Heart left ventricle (tissue), 16 donors: ENCODE data around the gene ZNF346. TPM values are rescaled to one million over a fixed set of nuclear protein-coding genes. Genes with fewer than 3 reads are reported as not detected.

ENCODE experiments used
- ATAC-seq, 4 donors: fragments of 200-7000 bp; cut with Tn5 transposase; one replicate each; pipeline ENCODE4 v1.9.1; 2020 to 2022; ENCODE audit warnings: moderate library complexity in 4 of 4, mild to moderate bottlenecking in 3 of 4, moderate number of reproducible peaks in 1 of 4
- DNase-seq, 5 donors: peaks; one replicate each; pipeline ENCODE4 v3.0.0-alpha.2; 2020
- H3K27ac ChIP-seq, 12 donors: fragments of 200-600 bp; sonication (generic) in 4 of 12; one replicate each; pipeline versions ENCODE4 v1.5.0 to v1.8.0; 2016 to 2022; ENCODE audit warnings: mild to moderate bottlenecking in 2 of 12
- H3K27me3 ChIP-seq, 9 donors: fragments of 200-600 bp; sonication (generic) in 2 of 9; one replicate each; pipeline versions ENCODE4 v1.5.1 to v1.8.0; 2016 to 2022; ENCODE audit warnings: mild to moderate bottlenecking in 3 of 9
- H3K36me3 ChIP-seq, 9 donors: fragments of 200-600 bp; sonication (generic) in 2 of 9; one replicate each; pipeline versions ENCODE4 v1.5.0 to v1.8.0; 2018 to 2022; ENCODE audit warnings: mild to moderate bottlenecking in 2 of 9
- H3K4me1 ChIP-seq, 12 donors: fragments of 200-600 bp; sonication (generic) in 4 of 12; one replicate each; pipeline versions ENCODE4 v1.5.0 to v1.8.0; 2016 to 2022; ENCODE audit warnings: mild to moderate bottlenecking in 3 of 12
- H3K4me3 ChIP-seq, 12 donors: fragments of 200-600 bp; sonication (generic) in 4 of 12; one replicate each; pipeline versions ENCODE4 v1.5.0 to v1.8.0; 2017 to 2022; ENCODE audit warnings: mild to moderate bottlenecking in 9 of 12, moderate library complexity in 4 of 12
- H3K9me3 ChIP-seq, 12 donors: fragments of 200-600 bp; sonication (generic) in 4 of 12; one replicate each; pipeline versions ENCODE4 v1.5.0 to v1.8.0; 2016 to 2022; ENCODE audit warnings: mild to moderate bottlenecking in 1 of 12
- POLR2A ChIP-seq, 2 donors: fragments of 450-650 bp; IDR thresholded peaks; one replicate each; pipeline ENCODE4 v1.6.1; 2017; ENCODE audit warnings: antibody characterized with exemption in 2 of 2, mild to moderate bottlenecking in 2 of 2, moderate library complexity in 2 of 2
- WGBS, 4 donors: extraction: QIAGEN DNeasy Blood & Tissue Kit in 2 of 4; methylation state at CpG; one replicate each; pipeline versions ENCODE4 v1.1.5 to v1.1.7; 2013 to 2018; 5-methylcytosine and 5-hydroxymethylcytosine counted together
- intact Hi-C, 10 donors: fragments of 100-400 bp; cut with DNase I; formaldehyde crosslinking; loops; one replicate each; pipeline versions ENCODE4 v1.11.1 to v1.14.2; 2022
- polyA plus RNA-seq, 2 donors: library from polyadenylated mRNA; stranded (reverse); fragments of 200-250 nt; gene quantifications; one replicate each; pipeline ENCODE4 v1.2.3, GENCODE V29; 2013
- total RNA-seq, 9 donors: library from RNA; depleted of rRNA in 2 of 9; stranded (reverse); fragments of >200 nt in 2 of 9; fragmentation: NEBNext Ultra II Directional in 3 of 9; extraction: Animal tissue kit (Norgen Biotek cat#: 25700) in 3 of 9; gene quantifications; one replicate each; pipeline versions ENCODE4 v1.1.0 to v1.2.4, GENCODE V29; 2016 to 2023
- TF ChIP-seq, protein P1 (sequence below), 12 donors: fragments of 200-600 bp; sonication (generic) in 4 of 12; IDR thresholded peaks; one replicate each; pipeline versions ENCODE4 v1.5.0 to v1.8.0; 2018 to 2022; ENCODE audit warnings: antibody characterized with exemption in 12 of 12, mild to moderate bottlenecking in 5 of 12
- donor health status: ischemic (EF 13 %, LVEDD 7.1; RV severe dilation, severe dysfunction).
- donor health status: healthy with polysubstance abuse.
- donor health status: DM: no; HTN: yes; CAD: no.
- donor health status: DM: no; HTN: no; CAD: no.
- donor health status: ischemic (EF 25% LVEDD 6.9; RV normal size, moderate dysfunction).
- donor health status: ischemic (EF 25% LVEDD 5.7; RV mildly dilated, moderate dysfunction).
- donor health status: healthy.
- donor health status: DM: yes; HTN: yes; CAD: no.
- donor health status: ischemic (EF 35%, LVEDD 5.7; RV mildly dilated, moderate dysfunction).
- donor health status: nonischemic (EF 11% LVEDD 7.7; RV severe dilation, severe dysfunction).
- donor health status: DM: yes; HTN: yes; CAD: no.
- donor health status: PGD.
- donor health status: ischemic (EF 29% LVEDD 5.4; RV normal size, mild dysfunction).
- donor health status: nonischemic (EF 23%, LVEDD 6.1; RV moderate dilation, normal function).

Gene ZNF346
- total and polyA plus RNA-seq, 11 donors = 4.4 to 11.9 (median 7.5) TPM

- ATAC-seq (no peak), DNase-seq (no peak)
- Histone ChIP-seq H3K36me3 (peaks cover 3 to 70% (median 52%) of the 10 kb centered on the region in 9 donors), H3K4me1 (peaks cover 0 to 12% (median 4%) of the 10 kb centered on the region in 12 donors), H3K27me3 (no peaks in the 10 kb centered on the region), H3K4me3 (no peak overlapping the region), H3K27ac (no peak overlapping the region), H3K9me3 (no peaks in the 10 kb centered on the region)
- intact Hi-C loops = no loop called here
- no peak for TF ChIP-seq POLR2A (IDR thresholded peaks at IDR 0.05)
- TF ChIP-seq, protein P1, sequence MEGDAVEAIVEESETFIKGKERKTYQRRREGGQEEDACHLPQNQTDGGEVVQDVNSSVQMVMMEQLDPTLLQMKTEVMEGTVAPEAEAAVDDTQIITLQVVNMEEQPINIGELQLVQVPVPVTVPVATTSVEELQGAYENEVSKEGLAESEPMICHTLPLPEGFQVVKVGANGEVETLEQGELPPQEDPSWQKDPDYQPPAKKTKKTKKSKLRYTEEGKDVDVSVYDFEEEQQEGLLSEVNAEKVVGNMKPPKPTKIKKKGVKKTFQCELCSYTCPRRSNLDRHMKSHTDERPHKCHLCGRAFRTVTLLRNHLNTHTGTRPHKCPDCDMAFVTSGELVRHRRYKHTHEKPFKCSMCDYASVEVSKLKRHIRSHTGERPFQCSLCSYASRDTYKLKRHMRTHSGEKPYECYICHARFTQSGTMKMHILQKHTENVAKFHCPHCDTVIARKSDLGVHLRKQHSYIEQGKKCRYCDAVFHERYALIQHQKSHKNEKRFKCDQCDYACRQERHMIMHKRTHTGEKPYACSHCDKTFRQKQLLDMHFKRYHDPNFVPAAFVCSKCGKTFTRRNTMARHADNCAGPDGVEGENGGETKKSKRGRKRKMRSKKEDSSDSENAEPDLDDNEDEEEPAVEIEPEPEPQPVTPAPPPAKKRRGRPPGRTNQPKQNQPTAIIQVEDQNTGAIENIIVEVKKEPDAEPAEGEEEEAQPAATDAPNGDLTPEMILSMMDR (IDR thresholded peaks at IDR 0.05) = no peak
- WGBS, 4 donors = 94 to 98% (median 96%) methylated on average over 2 of the region's 2 CpGs
Measured at GRCh38 chr5:177041936-177042335, 19.4 kb downstream of the ZNF346 start.

GRCh38 chr5:177043114-177043513 is 20.6 kb downstream of the ZNF346 start:
- no peak overlapping the region for H3K4me3 ChIP-seq
- intact Hi-C loops = no loop called here
- H3K27ac ChIP-seq = no peak overlapping the region
- H3K9me3 ChIP-seq = no peaks in the 10 kb centered on the region
- 94 to 98% (median 97%) methylated on average over 6 of the region's 6 CpGs for WGBS, 4 donors
- ATAC-seq = no peak
- DNase-seq = no peak
- no peaks in the 10 kb centered on the region for H3K27me3 ChIP-seq
- TF ChIP-seq POLR2A (IDR thresholded peaks at IDR 0.05) = no peak
- TF ChIP-seq, protein P1 (IDR thresholded peaks at IDR 0.05) = no peak
- peaks cover 0 to 12% (median 4%) of the 10 kb centered on the region in 12 donors for H3K4me1 ChIP-seq
- peaks cover 3 to 80% (median 64%) of the 10 kb centered on the region in 9 donors for H3K36me3 ChIP-seq

DNA sequence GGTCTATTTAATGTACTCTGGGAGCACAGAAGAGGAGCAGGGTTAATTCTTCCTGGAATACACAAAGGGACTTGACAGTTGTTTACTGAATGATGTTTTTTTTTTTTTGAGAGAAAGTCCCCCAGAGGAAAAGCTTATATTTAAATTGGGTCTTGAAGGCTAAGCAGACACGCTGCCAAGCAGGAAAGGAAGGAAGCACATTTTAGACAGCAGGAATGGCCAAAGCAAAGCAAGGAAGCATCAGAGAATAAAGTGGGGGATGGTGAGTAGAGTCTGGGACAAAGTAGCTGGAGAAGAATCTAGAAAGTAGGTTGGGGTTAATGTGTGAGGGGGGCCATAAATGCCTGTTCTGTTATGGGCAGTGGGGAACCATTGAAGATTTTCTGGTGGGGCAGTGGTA is 21.5 kb downstream of the ZNF346 start:
- peaks cover 3 to 87% (median 70%) of the 10 kb centered on the region in 9 donors for H3K36me3 ChIP-seq
- peaks cover 0 to 12% (median 4%) of the 10 kb centered on the region in 12 donors for H3K4me1 ChIP-seq
- ATAC-seq = no peak
- intact Hi-C loops = no loop called here
- no peak for DNase-seq
- H3K4me3 ChIP-seq = no peak overlapping the region
- WGBS, 4 donors = 44 to 78% (median 46%) methylated on average over 1 of the region's 1 CpG
- no peaks in the 10 kb centered on the region for H3K9me3 ChIP-seq
- no peak overlapping the region for H3K27ac ChIP-seq
- H3K27me3 ChIP-seq = no peaks in the 10 kb centered on the region
- TF ChIP-seq, protein P1 (IDR thresholded peaks at IDR 0.05) = no peak
- no peak for TF ChIP-seq POLR2A (IDR thresholded peaks at IDR 0.05)

- Histone ChIP-seq H3K36me3 (peaks cover 3 to 94% (median 77%) of the 10 kb centered on the region in 9 donors), H3K4me3 (no peak overlapping the region), H3K9me3 (no peaks in the 10 kb centered on the region), H3K27me3 (no peaks in the 10 kb centered on the region), H3K4me1 (peaks cover 0 to 12% (median 4%) of the 10 kb centered on the region in 12 donors), H3K27ac (no peak overlapping the region)
- TF ChIP-seq, protein P1 (IDR thresholded peaks at IDR 0.05) = no peak
- no peak for TF ChIP-seq POLR2A (IDR thresholded peaks at IDR 0.05)
- ATAC-seq = no peak
- WGBS, 4 donors = 88 to 97% (median 93%) methylated on average over 1 of the region's 1 CpG
- intact Hi-C loops = no loop called here
- DNase-seq = no peak
Measured at GRCh38 chr5:177044641-177045040, 22.1 kb downstream of the ZNF346 start.
